Measurements from ENCODE around the gene IFI6. TPM values are rescaled to one million over a fixed set of nuclear protein-coding genes. Genes with fewer than 3 reads are reported as not detected.

IFI6 gene
- total and polyA plus RNA-seq, 2 of the 4 experiments (the other 2 are of a cell fraction): 7.3 to 16.8 TPM

GRCh38 chr1:27623327-27624212 lies 48.4 kb downstream of the IFI6 start:
- Histone ChIP-seq H3K4me3 (ENCODE audit: insufficient read depth, low read depth, low read length) (no peak overlapping the region), H3K36me3 (ENCODE audit: control insufficient read depth, insufficient read depth, low read length) (no peaks in the 10 kb centered on the region), H3K56ac (ENCODE audit: extremely low read depth, insufficient read depth, low read length) (no peak overlapping the region), H4K20me1 (ENCODE audit: insufficient read depth, low read length) (no peaks in the 10 kb centered on the region), H3K4me2 (ENCODE audit: low read depth, low read length) (no peak overlapping the region), H3K23ac (ENCODE audit: low read depth, low read length) (no peak overlapping the region), H2AK9ac (replicated peaks; ENCODE audit: low read depth, low read length, poor library complexity) (peak overlapping the region; percentile 55), H2AK5ac (ENCODE audit: low read depth, low read length) (no peak overlapping the region), H3K9me3 (ENCODE audit: control insufficient read depth, insufficient read depth, low read length) (no peaks in the 10 kb centered on the region), H3K9ac (ENCODE audit: low read depth, low read length) (no peak overlapping the region), H3K4me1 (ENCODE audit: control insufficient read depth, insufficient read depth, low read length) (no peaks in the 10 kb centered on the region), H3K9me1 (ENCODE audit: insufficient read depth, low read length) (no peaks in the 10 kb centered on the region; the same call in 1 of the 2 replicates), H2BK15ac (ENCODE audit: low read depth, low read length) (no peak overlapping the region), H3K27ac (ENCODE audit: insufficient read depth, low read length) (no peak overlapping the region), H2BK20ac (ENCODE audit: low read depth, low read length) (no peak overlapping the region), H4K8ac (ENCODE audit: low read depth in 2 of 2, low read length in 2 of 2) (no peak overlapping the region), H3K18ac (ENCODE audit: low read depth, low read length) (no peak overlapping the region), H4K5ac (ENCODE audit: low read depth, low read length) (no peak overlapping the region), H3K4ac (ENCODE audit: low read depth, low read length) (no peak overlapping the region), H3K14ac (replicated peaks; ENCODE audit: low read depth, low read length) (no peak overlapping the region), H2AFZ (replicated peaks; ENCODE audit: low read length, poor library complexity) (no peak overlapping the region), H4K91ac (ENCODE audit: insufficient read depth, low read depth, low read length) (no peak overlapping the region), H3K79me1 (ENCODE audit: low read depth in 1 of 2, low read length in 2 of 2) (no peaks in the 10 kb centered on the region), H2BK120ac (ENCODE audit: low read depth, low read length) (no peak overlapping the region), H2BK5ac (ENCODE audit: low read depth, low read length, poor library complexity, severe bottlenecking) (no peak overlapping the region), H3K27me3 (ENCODE audit: control insufficient read depth, insufficient read depth, low read length) (peaks cover 20% of the 10 kb centered on the region)
- DNase-seq (no peak), ATAC-seq (ENCODE audit: low read depth) (no peak)
- dilution Hi-C loops (cut with HindIII; ENCODE audit: low sequenced_read_pairs, unreplicated experiment) (no loop called here), intact Hi-C loops (cut with micrococcal nuclease) (no loop called here), in situ Hi-C loops (cut with MboI; ENCODE audit: low sequenced_read_pairs) (no loop called here)
- CTCF ChIA-PET: no interaction called here
- POLR2A ChIA-PET (ENCODE audit: unreplicated experiment): no interaction called here
- TF ChIP-seq CEBPB (IDR thresholded peaks at IDR 0.05; ENCODE audit: low read depth, low read length): no peak
- TF ChIP-seq FOS (IDR thresholded peaks at IDR 0.05; ENCODE audit: low read depth, low read length): no peak
- no peak for TF ChIP-seq RAD21 (IDR thresholded peaks at IDR 0.05; ENCODE audit: low read length)
- no peak for TF ChIP-seq MAFK (IDR thresholded peaks at IDR 0.05; ENCODE audit: low read depth, low read length)
- no peak for TF ChIP-seq SMC3 (IDR thresholded peaks at IDR 0.05; ENCODE audit: low read depth, low read length)
- no peak for TF ChIP-seq CTCF (conservative IDR thresholded peaks at IDR 0.05; ENCODE audit: low read depth, low read length)
- 92% methylated on average over 4 of the region's 13 CpGs; no CpG with 5 or more reads in 1 of the 2 experiments for WGBS, 2 experiments (ENCODE audit: extremely low coverage in 2 of 2, insufficient read length in 1 of 2)
- BruUV-seq (replicated peaks): no TSS peak
